Hematopoietic multipotent progenitor cell treated with erythropoietin and hydrocortisone succinate and interleukin-3 and kit ligand, for 8 days (in vitro differentiated cells): ENCODE measurements around the gene FKBP8.

Experiments
- DNase-seq: peaks from one replicate; pipeline ENCODE4 v3.0.0-alpha.2; 2015

FKBP8 gene

DNA sequence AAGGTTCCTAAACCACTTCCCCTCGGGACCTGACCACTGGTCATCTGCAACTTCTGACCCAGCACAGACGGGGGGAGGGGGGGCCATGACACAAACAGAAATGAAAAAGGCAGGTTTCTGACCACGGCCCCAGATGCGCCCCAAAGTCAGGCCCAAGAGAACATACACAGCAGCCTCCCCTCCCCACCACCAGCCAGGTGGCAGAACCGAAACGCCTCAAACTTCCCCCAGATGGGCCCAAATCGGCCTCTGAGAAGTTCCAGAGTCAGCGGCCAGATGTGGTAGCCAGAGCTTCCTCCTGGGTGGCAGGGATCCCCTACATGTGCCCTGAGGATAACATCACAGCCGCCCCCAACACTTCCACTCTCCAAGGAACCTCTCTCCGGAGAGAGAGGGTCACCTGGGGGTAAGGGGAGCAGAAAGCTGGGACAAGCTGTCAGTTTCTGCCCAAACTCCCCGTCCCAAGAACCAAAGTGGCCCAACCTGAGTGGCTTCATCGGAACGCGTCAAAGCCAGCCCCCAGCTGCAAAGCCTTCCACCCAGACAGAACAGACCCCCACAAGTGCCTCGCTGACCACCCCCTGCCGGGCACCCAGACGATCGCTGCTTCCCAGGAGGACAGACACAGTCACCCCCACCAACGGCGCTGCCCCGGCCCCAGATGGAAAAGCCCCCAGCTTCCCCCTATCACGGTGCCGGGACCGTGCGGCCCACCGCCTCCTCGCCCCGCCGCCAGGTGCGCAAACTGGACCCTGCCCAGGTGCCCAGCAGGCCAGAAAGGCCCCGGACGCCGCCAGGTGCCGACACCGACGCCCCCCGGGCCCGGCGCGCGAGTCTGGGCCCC, 22.3 kb downstream of the FKBP8 start:
- peak; percentile 21 for DNase-seq

DNA sequence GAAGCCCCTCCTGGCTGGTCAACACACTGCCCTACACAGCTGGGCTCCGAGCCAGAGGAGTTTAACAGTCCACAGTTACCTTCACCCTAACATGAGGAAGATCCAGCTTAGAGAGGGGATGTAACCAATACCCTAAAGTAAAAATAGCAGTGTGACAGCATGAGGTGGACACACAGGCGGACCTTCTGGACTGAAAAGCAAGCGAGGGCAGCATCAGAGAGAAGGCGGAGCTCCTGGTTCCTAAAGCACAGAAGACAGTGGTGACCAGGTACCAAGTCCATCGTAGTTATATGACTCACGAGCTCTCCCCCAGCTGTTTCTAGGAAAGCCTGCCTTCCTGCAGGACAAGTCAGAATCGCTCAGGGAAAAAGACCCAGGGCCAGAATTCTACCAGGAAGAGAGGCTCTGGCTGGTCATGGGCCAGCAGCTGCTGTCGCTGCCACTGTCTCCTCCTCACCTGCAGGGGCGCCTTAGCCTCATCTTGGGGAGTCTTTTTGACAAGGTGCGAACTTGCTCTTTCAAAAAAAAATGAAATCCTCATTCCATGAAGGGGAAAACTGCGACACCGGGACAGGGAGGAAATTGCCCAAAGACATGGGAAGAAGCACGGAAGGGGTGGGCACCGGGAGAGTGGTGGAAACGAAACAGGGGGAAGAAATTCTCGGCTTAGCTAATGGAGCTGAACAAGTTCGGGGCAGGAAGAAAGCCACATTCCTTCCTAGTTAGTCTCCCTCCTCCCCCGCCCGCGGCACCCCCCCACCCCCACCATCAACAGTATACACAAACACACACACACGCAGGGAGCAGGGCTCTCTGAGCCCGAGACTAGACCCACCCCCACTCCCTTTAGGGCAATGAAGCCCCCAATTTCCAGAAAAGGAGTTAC, 23.2 kb downstream of the FKBP8 start:
- DNase-seq = peak; percentile 87

DNA sequence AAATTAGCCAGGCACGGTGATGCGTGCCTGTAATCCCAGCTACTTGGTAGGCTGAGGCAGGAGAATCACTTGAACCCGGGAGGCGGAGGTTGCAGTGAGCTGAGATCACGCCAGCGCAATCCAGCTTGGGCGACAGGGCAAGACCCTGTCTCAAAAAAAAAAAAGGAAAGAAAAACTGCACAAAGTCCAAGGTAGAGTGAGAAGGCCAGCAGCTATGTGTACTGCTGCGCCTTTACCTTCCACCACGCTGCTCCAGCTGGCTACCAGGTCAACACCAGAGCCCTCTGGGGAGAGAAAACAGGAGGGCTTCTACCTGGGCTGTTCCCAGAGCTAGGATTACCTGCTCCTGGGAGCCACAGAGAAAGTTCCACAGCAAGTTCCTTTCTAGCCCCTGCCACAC, 24.7 kb downstream of the FKBP8 start:
- no peak for DNase-seq

DNA sequence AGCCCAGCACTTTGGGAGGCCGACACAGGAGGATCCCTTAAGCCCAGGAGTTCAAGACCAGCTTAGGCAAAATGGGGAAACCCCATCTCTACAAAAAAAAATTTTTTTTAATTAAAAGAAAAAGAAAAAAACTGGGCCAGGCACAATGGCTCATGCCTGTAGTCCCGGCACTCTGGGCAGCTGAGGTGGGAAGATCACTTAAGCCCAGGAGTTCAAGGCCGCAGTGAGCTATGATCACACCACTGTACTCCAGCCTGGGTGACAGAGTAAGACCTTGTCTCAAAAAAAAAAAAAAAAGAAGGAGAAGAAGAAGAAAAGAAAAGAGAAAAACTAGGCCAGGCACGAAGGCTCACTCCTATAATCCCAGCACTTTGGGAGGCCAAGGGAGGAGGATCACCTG, 25.8 kb downstream of the FKBP8 start:
- DNase-seq = no peak

DNA sequence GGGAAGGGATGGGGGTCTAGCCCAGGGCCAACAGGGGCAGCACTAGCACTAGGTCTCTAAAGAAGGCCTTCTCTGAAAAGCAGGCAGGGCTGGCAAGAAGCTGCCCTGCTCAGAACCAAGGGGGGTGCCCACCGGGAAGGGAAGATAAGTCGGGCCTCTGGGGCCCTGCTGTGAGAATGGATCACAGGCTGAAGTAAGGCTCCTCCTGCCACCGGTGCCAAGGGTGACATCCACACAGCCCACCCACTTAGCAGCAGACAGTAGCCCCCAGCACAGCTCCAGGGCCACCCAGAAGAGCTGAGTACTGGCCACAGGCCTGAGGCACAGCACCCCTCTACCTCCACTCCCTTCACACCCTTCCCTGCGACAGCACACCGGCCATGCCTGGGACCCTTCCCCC, 27.4 kb downstream of the FKBP8 start:
- no peak for DNase-seq

DNA sequence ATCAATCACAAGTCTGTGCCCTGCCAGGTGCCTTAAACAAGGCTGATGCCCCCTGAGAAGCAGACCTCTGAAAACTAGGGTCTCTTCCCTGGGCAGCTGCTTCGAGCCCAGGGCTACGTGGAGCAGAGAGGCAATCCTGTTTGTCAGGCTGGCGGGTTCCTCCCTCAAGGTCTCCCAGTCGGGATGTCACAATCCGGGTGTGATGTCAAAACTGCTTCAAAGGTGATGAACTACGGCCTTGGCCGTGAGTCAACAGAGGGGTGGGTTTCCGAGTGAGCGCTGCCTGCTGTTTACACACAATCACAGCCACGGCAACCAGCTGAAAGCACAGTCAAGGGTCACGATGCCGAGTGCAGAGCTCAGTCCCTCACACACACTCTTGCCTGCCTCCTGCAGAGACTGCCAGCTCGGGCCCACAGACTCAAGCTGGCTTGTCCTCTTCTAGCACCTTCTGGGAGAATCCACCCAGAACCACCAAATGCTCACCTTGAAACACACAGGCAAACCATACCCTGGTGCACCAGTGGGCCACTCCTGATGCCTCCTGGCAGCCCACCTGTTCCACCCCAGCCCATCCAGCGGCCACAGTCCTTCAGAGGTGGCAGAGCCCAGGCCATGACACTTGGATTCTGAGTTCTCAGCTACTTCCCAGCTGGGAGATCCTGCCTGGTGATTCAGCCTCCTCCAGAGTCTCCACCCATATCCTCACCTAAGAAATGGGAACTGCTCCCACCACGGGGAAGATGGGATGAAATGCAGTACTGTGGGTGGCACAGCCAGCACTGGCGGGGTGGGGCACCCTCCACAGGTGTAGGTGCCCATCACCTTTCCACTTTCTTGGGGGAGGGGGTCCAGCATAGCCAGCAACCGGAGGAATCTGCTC, 28.3 kb downstream of the FKBP8 start:
- no peak for DNase-seq

DNA sequence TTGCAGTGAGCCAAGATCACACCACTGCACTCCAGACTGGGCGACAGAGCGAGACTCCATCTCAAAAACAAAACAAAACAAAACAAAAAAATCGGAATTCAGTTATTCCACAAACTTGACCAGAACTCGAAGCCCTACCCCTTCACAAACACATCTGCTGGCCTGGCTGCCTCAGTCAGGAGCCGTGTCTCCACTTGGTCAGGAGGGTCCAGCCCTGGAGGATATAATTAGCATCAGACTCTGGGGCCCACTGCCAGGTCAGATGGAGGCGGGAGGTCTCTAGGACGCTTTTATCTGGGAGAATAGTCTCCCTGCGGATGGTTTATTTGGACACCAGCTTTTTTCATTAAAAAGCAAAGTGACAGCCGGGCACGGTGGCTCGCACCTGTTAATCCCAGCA, 29.5 kb downstream of the FKBP8 start:
- no peak for DNase-seq

DNA sequence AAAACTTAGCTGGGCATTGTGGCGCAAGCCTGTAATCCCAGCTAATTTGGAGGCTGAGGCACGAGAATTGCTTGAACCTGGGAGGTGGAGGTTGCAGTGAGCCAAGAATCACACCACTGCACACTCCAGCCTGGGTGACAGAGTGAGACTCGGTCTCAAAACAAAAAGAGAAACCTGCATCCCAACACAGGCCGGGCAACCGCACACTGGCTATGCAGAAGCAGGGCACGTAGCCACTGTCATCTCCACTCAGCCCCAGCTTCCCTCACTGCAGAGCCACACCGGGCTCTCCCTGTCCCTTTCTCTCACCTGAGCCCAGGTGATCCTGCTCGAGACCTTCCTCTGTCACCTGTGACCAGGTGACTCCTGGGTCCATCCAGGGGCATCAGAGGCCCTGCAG, 33.2 kb downstream of the FKBP8 start:
- DNase-seq = no peak

DNA sequence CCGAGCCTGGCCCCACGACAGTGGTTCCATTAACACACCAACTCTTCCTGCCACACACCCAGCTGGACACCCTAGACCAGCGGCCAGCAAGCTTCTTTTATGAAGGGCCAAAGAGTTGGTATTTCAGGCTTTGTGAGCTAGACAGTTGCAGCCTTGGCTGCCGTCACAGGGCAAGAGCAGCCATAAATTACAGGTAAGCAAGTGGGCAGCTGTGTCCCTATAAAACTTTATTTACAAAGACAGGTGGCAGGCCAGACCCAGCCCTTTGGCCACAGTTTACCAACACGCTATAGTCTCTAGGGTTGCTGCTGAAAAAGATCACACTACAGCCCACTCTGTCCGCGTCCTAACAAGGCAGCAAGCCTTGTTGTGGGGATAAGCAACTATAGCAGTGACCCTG, 34.8 kb downstream of the FKBP8 start:
- DNase-seq = no peak

DNA sequence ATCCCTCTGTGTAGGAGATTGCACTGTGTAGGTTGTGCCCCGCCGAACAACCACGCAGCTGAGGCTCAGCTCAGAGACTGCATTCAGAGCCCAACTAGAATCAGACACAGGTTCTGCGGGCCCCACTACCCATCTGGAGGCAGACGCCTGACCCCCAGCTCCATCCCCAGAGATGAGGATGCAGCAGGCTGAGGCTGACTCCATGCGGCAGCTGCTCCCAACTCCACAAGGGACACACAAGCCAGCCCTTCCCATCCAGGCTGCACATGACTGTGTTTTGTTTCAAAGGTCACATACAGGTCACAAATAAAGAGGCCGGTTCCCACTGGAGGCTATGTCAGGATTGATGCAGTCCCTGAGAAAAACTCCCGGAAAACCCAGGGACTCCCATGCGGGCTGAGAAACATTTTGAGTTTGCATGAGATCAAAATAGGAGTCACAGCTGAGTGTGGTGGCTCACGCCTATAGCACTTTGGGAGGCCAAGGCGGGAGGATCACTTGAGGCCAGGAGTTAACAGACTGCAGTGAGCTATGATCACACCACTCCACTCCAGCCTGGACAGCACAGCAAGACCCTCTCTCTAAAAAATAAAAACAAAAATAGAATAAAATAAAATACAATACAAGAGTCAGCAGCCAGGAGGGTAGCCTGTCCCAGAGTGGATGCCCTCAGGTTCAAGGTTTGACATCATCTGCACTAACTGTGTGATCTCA, 35.5 kb downstream of the FKBP8 start:
- DNase-seq = peak; percentile 34

DNA sequence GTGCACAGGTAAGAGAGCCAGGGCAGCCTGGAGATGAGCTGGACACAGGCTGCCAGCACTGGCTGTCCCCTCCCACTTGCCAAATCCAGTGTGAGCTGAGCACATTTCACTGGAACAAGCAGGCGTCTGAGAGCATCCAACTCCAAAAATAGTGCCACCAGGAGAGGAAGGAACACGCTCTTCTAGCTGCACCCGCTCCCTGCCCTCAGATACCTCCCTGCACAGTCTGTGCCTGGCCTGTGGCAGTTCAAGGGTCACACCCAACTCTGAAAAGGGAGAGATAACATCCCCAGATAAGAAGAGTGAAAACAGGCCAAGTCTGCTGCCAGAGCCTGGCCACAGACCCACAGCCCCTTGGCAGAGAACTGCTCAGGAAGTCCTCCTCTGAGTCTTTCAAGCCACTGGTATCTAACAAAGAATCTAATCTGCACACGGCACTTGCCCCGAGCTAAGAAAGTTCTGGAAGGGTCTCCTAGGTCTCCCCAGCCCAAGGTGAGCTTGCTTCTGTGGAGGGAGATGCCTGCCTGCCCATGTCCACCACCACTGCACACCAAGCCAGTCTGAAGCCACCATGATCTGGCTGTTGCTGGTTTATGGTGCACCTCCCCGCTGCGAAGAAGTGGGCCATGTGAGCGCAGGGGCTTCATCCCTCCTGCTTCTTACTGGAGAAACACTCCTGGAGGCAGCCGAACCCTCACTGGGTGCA, 36.2 kb downstream of the FKBP8 start:
- peak; percentile 86 for DNase-seq

DNA sequence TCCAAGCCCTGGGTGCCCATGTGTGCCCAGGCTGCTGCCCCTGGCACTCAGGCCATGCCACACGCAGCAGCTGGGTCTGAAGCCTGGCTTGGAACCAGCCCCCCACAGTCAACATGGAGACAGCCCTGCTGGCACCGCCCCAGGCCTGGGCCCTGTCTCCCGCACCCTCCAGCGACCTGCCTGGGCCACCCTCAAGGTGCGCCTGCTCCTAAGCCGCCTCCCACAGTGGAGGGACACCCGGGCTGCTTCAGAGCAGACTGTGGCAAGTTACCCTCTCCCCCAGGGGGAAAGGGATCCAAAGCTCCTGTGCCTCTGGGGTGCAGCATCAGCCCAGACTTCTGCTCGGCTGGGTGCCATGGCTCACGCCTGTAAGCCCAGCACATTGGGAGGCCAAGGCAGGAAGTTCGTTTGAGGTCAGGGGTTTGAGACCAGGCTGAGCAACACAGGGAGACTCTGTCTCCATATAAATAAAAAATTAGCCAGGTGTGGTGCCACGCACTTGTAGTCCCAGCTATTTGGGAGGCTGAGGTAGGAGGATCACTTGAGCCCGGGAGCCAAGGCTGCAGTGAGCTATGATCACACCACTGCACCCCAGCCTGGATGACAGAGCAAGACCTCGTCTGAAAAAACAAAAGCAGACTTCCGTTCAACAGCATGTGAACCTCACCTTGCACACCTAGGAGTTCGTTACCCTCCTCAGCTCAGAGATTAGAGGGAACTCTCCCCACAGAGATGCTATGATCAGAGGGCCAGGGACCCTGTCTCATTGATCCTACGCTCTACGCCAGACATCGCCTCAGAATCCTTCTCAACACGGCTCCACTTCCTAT, 37.1 kb downstream of the FKBP8 start:
- peak; percentile 29 for DNase-seq

DNA sequence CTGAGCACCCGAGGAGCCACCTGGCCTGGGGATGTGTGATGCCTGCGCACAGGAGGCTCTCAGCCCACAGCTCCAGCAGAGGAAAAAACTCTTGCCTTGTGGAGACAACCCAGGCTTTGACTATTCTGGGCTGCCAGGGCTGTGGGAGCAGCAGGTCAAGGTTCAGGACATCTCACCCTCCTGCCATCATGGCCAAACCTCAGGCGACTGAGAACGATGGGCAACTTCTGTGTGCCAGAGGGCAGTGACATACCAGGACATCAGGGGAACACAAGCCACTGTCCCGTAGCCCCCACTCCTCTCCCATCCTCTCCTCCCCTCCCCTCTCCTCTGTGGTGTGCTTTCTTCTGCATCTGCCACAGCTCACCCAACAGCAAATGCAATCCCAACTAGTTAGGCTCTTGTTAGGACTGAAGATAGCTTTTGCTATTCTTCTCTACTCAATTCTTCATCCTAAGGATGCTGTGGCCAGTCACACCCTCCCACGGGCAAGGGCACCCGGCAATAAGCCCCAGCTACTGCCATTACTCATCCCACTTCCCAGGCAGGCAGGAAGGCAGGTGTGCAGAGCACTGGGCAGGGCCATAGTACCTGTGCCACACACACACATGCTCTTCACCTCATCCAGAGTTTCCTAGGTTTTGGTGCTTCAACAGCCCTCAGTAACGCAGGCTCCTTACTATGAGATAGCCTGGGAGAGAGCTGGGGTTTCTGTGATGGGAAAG, 38.3 kb downstream of the FKBP8 start:
- DNase-seq = no peak

DNA sequence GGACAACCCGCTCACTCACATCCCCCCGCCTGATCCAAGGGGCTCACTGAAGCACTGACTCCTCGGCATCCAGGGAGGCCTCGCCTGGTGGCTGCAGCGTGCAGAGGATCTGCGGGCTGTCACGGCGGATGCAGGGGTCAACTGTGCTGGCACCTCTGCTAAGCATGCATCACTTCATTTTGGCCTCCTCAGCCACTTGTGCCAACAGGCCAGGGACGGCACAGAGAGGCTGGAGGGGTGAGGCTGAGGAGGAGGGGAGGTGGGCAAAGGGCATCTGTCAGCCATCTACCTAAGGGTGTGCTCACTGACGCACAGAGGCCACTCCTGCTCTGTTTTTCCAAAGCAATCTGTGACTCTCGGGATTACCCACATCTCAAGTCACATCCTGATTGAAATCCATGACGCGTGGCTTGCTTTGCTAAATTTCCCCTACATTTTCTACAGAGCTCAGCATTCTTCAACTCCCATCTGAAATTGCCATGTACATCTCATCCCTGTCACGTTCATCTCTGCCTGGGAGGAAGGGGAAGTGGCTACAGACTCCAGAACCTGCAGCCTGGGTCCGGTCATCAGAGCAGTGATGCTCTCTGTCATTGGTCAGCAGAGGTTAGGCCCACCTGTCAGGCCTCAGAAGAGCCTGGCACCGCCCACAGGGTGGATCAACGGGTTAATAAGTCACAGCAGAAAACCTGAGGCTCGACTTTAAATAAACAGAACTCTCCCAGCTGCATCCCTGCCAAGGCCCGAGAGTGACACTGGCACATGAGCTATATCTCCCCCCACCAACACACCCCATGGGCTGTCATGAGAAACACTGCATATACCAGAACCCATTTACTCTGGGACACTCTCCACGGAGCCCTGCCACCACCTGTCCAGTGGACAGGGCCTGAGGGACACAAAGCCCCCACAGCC, 39.1 kb downstream of the FKBP8 start:
- DNase-seq = no peak

DNA sequence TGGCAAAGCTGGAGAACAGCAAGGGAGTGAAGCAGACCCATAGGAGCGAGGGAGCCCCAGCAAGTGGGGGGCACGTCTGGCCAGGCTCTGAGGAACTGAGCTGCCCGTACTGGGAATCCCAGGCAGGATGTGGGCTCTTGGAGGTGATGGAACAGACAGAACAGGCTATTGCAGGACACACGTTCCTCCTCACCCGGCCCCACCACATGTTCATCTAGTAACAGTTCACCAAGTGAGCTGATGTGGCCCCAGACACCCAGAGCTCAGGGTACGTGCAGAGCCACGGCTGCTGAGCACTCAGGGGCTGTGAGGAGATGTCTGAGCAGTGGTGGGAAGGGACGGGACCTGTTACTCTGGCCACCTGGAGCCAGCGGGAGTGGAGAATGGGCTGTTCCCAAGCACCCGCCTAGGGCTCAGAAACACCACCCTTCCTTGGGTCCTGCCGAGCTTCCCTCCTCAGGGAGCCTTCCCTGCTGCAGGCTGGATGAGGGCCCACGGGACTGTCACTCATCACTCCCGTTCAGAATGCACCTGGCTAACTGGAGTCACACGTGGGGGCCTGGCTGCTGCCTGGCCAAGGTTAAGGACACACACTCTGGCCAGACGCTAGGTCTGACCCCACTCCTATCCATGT, 39.9 kb downstream of the FKBP8 start:
- DNase-seq = no peak

DNA sequence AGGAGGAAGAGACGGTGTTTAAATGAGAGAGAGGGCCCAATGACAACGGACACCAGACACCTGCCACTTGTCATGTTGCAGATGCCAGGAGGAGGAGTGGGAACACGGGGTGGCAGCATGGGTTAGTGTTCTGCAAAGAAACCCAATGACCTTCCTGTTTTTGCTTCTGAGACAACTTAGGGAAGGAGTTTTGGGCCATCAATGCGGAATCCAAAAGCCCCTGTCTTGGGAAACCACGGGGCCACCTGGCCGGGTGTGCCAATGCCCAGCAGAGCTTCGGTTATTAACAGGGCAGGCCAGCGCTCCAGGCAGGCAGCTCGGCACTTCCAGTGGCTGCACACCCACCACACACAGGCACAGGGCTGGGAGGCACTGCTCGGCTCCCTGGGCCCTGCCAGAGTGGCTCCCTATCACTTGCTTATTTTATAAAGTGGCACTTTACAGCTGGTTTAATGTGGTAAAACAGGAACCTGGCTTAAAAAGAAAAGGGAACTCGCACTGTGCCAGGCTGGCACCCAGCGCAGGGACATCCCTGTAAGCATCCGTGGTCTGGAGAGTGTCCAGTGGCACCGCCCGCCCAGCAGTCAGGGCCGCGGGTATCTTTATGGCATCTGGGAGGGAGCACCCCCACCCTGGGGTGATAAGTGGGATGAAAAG, 40.6 kb downstream of the FKBP8 start:
- DNase-seq = peak; percentile 23

DNA sequence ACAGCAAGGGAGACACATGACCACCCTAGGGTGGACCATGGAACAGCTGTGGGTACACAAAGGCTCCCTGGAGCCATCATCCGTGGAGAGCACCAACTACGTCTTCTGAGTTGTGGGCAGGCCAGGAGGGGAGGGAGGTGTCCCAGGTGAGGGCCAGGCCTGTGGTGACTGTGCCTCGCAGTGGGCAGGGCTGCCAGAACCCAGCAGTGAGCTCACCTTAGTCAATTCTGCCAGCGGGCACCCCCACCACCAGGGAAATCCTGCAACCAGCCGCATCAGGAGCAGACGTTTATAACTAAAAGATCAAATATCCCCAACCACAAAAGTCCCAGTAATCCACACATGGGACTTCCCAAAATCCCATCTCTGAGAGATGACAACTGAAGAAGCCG, 41.1 kb downstream of the FKBP8 start:
- no peak for DNase-seq

DNA sequence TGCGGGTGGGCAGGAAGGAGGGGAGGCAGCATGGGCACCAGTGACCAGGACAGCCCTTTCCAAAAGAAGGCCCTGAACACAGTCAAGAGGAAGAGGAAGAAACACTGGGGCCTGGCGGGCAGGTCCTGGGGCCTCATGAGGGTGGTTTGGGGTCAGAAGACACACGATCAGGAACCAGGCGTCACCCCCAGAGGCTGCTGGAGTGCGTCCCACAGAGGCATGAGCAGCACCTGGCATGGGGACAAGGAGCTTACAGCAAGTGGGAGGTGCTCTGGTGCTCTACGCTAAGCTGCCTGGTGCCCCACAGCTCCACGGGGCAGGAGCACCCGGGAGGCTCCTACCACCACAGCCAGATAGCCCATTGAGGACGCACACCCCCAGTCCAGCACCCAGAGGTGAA, 41.5 kb downstream of the FKBP8 start:
- DNase-seq = peak; percentile 19
